A549 (cell line): Measurements from ENCODE around the gene PTPN12. TPM values are rescaled to one million over a fixed set of nuclear protein-coding genes. Genes with fewer than 3 reads are reported as not detected.

Experiments used
- ATAC-seq, 2 experiments: fragments of 200-7000 bp in 1 of 2; fragments of >200 bp in 1 of 2; cut with Nextera tagmentation in 1 of 2; cut with Tn5 transposase in 1 of 2; 3 replicates each; pipeline versions ENCODE4 v1.8.0 to v1.9.1; 2018 to 2020; ENCODE audit warnings: mild to moderate bottlenecking in 1 of 2, moderate library complexity in 1 of 2
- CTCF ChIA-PET: fragments of 300-600 bp; sonication (Branson Sonifier 250); formaldehyde crosslinking; extraction: SDS; loops from one replicate; lab custom pipeline; 2021; ENCODE audit warnings: antibody characterized with exemption, inconsistent platforms; lab: Yijun Ruan, JAX
- POLR2A ChIA-PET: fragments of 350-600 bp; formaldehyde crosslinking; extraction: SDS; loops from one replicate; lab custom pipeline; 2021; ENCODE audit warnings: antibody characterized with exemption, inconsistent platforms; lab: Yijun Ruan, JAX
- DNase-seq, 2 experiments: peaks; one replicate each; pipeline versions ENCODE4 v3.0.0 to v3.0.0-alpha.2; 2011 to 2016; ENCODE audit warnings: low read depth in 1 of 2, low spot score in 1 of 2
- FAIRE-seq: peaks from 2 replicates; lab custom pipeline; 2011; peaks lifted over from hg19 to GRCh38; lab: Jason Lieb, UNC
- H3K27ac ChIP-seq, 2 experiments: fragments of >200 bp; sonication (Bioruptor Twin); formaldehyde crosslinking; 3 replicates each; pipeline ENCODE4 v1.5.1; 2016 to 2017
- H3K4me1 ChIP-seq: fragments of >200 bp; sonication (Bioruptor Twin); formaldehyde crosslinking; 3 replicates; pipeline ENCODE4 v1.6.1; 2016
- H3K4me2 ChIP-seq: fragments of >200 bp; sonication (Bioruptor Twin); formaldehyde crosslinking; 3 replicates; pipeline ENCODE4 v1.6.1; 2016
- H3K4me3 ChIP-seq: fragments of >200 bp; sonication (Bioruptor Twin); formaldehyde crosslinking; 3 replicates; pipeline ENCODE4 v1.5.1; 2016
- H3K9me3 ChIP-seq: fragments of >200 bp; sonication (Bioruptor Twin); formaldehyde crosslinking; 3 replicates; pipeline ENCODE4 v1.6.1; 2016
- CBX2 ChIP-seq: fragments of 200-600 bp; sonication (generic); IDR thresholded peaks from 2 replicates; pipeline ENCODE4 v1.6.1; 2016; ENCODE audit warnings: low read depth, mild to moderate bottlenecking, borderline replicate concordance
- CBX8 ChIP-seq: fragments of 200-600 bp; sonication (generic); IDR thresholded peaks from 2 replicates; pipeline ENCODE4 v1.6.1; 2016
- CEBPB ChIP-seq, 2 experiments: fragments of >200 bp in 1 of 2; sonication (Bioruptor Twin) in 1 of 2; formaldehyde crosslinking in 1 of 2; IDR thresholded peaks; 2 replicates each; pipeline ENCODE4 v1.6.1; 2012 to 2016
- EHF ChIP-seq: fragments of 250-450 bp; sonication (Bioruptor Pico); IDR thresholded peaks from 2 replicates; pipeline ENCODE4 v1.5.0; 2020; ENCODE audit warnings: mild to moderate bottlenecking
- EHMT2 ChIP-seq: fragments of 200-600 bp; sonication (generic); IDR thresholded peaks from 2 replicates; pipeline ENCODE4 v1.6.1; 2016; ENCODE audit warnings: antibody characterized with exemption, low read depth, mild to moderate bottlenecking, moderate library complexity
- ESRRA ChIP-seq: fragments of 150-350 bp; IDR thresholded peaks from 2 replicates; pipeline ENCODE4 v1.6.1; 2014; ENCODE audit warnings: mild to moderate bottlenecking, low read length, borderline replicate concordance
- FOSB ChIP-seq: fragments of 250-450 bp; sonication (Bioruptor Pico); IDR thresholded peaks from 2 replicates; pipeline ENCODE4 v1.5.0; 2020; ENCODE audit warnings: mild to moderate bottlenecking, moderate library complexity
- HEYL ChIP-seq: fragments of 250-450 bp; sonication (Bioruptor Pico); IDR thresholded peaks from 2 replicates; pipeline ENCODE4 v1.8.0; 2021; ENCODE audit warnings: mild to moderate bottlenecking, moderate library complexity
- KDM1A ChIP-seq: fragments of 200-600 bp; sonication (generic); IDR thresholded peaks from 2 replicates; pipeline ENCODE4 v1.6.1; 2016; ENCODE audit warnings: low read depth, mild to moderate bottlenecking
- KDM5A ChIP-seq: fragments of 200-600 bp; sonication (generic); IDR thresholded peaks from 2 replicates; pipeline ENCODE4 v1.6.1; 2016; ENCODE audit warnings: antibody characterized with exemption, mild to moderate bottlenecking
- MAFK ChIP-seq: fragments of 450-650 bp; IDR thresholded peaks from 2 replicates; pipeline ENCODE4 v1.6.1; 2014; ENCODE audit not compliant: partially characterized antibody
- MAZ ChIP-seq: fragments of 150-350 bp; IDR thresholded peaks from 2 replicates; pipeline ENCODE4 v1.6.1; 2014; ENCODE audit warnings: antibody characterized with exemption, low read depth, low read length, borderline replicate concordance
- MYC ChIP-seq: IDR thresholded peaks from 2 replicates; pipeline ENCODE4 v1.6.1; 2012; ENCODE audit warnings: mild to moderate bottlenecking, inconsistent platforms, low read length, improper control_type of control experiment, borderline replicate concordance
- NFE2L2 ChIP-seq: fragments of 150-350 bp; conservative IDR thresholded peaks from 2 replicates; pipeline ENCODE4 v1.6.1; 2014; ENCODE audit warnings: low read length
- NR3C1 ChIP-seq: fragments of >200 bp; sonication (Bioruptor Twin); formaldehyde crosslinking; IDR thresholded peaks from 3 replicates; pipeline ENCODE4 v1.6.1; 2017
- PHF8 ChIP-seq: fragments of 200-600 bp; sonication (generic); IDR thresholded peaks from 2 replicates; pipeline ENCODE4 v1.6.1; 2016; ENCODE audit warnings: low read depth, mild to moderate bottlenecking, antibody characterized with exemption, moderate library complexity, borderline replicate concordance
- RAD21 ChIP-seq, 2 experiments: fragments of >200 bp in 1 of 2; sonication (Bioruptor Twin) in 1 of 2; formaldehyde crosslinking in 1 of 2; IDR thresholded peaks in 1 of 2; conservative IDR thresholded peaks in 1 of 2; 2 replicates in 1 of 2; 3 replicates in 1 of 2; pipeline ENCODE4 v1.6.1; 2012 to 2018; ENCODE audit warnings: inconsistent platforms in 1 of 2
- RCOR1 ChIP-seq: fragments of 150-350 bp; IDR thresholded peaks from 2 replicates; pipeline ENCODE4 v1.6.1; 2014; ENCODE audit warnings: antibody characterized with exemption, low read length, low read depth
- RFX5 ChIP-seq: fragments of 450-650 bp; IDR thresholded peaks from 2 replicates; pipeline ENCODE4 v1.7.1; 2014; ENCODE audit warnings: antibody characterized with exemption, mild to moderate bottlenecking, moderate library complexity
- RNF2 ChIP-seq: fragments of 200-600 bp; sonication (generic); IDR thresholded peaks from 2 replicates; pipeline ENCODE4 v1.6.1; 2016; ENCODE audit warnings: low read depth, mild to moderate bottlenecking, antibody characterized with exemption, moderate library complexity, borderline replicate concordance
- SMC3 ChIP-seq: fragments of >200 bp; sonication (Bioruptor Twin); formaldehyde crosslinking; IDR thresholded peaks from 3 replicates; pipeline ENCODE4 v1.6.1; 2018; ENCODE audit warnings: inconsistent platforms
- SREBF2 ChIP-seq: fragments of 450-650 bp; IDR thresholded peaks from 2 replicates; pipeline ENCODE4 v1.6.1; 2014; ENCODE audit warnings: mild to moderate bottlenecking, moderate library complexity
- ZC3H11A ChIP-seq: fragments of 450-650 bp; IDR thresholded peaks from 2 replicates; pipeline ENCODE4 v1.6.1; 2014; ENCODE audit warnings: antibody characterized with exemption, mild to moderate bottlenecking
- ZNF302 ChIP-seq: fragments of 250-450 bp; sonication (Bioruptor Pico); IDR thresholded peaks from 2 replicates; pipeline ENCODE4 v1.9.0; 2021; ENCODE audit warnings: inconsistent platforms, mild to moderate bottlenecking, moderate library complexity
- ZSCAN20 ChIP-seq: fragments of 250-450 bp; sonication (Bioruptor Pico); IDR thresholded peaks from 2 replicates; pipeline ENCODE4 v1.8.0; 2022; ENCODE audit warnings: mild to moderate bottlenecking, moderate library complexity
- WGBS: methylation state at CpG from one replicate; pipeline ENCODE4 v1.1.6; 2017; ENCODE audit errors: missing lambda C conversion rate; 5-methylcytosine and 5-hydroxymethylcytosine counted together
- polyA plus RNA-seq, 4 experiments: library from polyadenylated mRNA; depleted of rRNA in 3 of 4; stranded (reverse); fragments of >200 nt; fragmentation: RNase III in 1 of 4; extraction: RNeasy Plus Mini Kit Qiagen cat#74134 plus additional on column Dnase treatment in 1 of 4; gene quantifications; 2 replicates in 3 of 4; 3 replicates in 1 of 4; pipeline ENCODE4 v1.2.3, GENCODE V29; 2011 to 2017
- TF ChIP-seq, protein P1 (sequence below): fragments of 150-350 bp; IDR thresholded peaks from 2 replicates; pipeline ENCODE4 v1.6.1; 2014; ENCODE audit warnings: low read depth, mild to moderate bottlenecking, low read length
- TF ChIP-seq, protein P2 (sequence below): IDR thresholded peaks from 2 replicates; pipeline ENCODE4 v1.6.1; 2012

PTPN12 gene
- polyA plus RNA-seq, 2 of the 4 experiments (the other 2 are of a cell fraction), result 76.3 to 105 TPM

DNA sequence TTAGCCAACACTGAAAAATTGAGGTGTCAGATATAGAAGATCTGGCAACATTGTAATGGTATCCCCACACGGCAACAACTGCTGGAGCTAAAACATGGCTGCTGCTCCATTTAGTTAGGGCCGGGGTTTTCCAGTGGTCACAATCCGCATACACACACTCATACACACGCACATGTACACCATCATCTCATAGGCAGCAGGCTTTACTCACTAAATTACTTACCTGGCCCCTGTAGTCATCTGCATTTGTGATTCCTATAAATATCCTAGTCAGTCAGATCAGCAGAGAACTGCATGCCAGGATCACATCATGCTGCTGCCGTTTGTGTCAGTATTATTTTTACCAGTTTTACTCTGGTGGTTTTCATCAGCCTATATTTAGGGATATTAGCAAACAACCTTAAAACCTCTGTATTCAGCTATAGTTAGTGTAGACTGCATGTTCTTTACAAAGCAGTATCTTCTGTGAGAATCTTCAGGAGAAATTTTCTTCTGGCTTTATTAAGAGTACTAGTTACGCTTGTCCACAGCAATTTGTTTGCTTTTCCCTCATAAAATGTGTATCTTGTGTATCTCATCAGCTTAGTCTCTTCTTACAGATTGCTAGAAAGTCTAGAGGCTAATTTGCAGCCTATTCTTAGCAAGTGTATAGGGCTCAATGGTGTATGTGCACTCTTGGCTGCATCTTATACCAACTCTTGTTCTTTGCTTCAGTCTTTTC is 38.3 kb upstream of the PTPN12 start:
- peaks cover 22% of the 10 kb centered on the region for H3K4me1 ChIP-seq
- no peak for TF ChIP-seq RNF2
- TF ChIP-seq KDM1A, result no peak
- no peak for TF ChIP-seq MYC
- no peak for TF ChIP-seq ZC3H11A
- no peak for TF ChIP-seq CBX8
- POLR2A ChIA-PET, result no interaction called here
- CTCF ChIA-PET, result interaction anchor here (1.4 kb wide), 1 partner anchor 59 kb away, joined by 3 read pairs; no protein-coding TSS in a partner anchor
- H3K4me3 ChIP-seq, result no peak overlapping the region
- ATAC-seq (peak; percentile 34 to 63; a peak in 4 of 6 replicates), DNase-seq (no peak), FAIRE-seq (no peak)
- H3K9me3 ChIP-seq, result peaks cover 14% of the 10 kb centered on the region; the same call in 2 of the 3 replicates
- peak overlapping the region; percentile 17 to 63; a peak in 5 of 6 replicates for H3K27ac ChIP-seq
- H3K4me2 ChIP-seq, result peak overlapping the region; percentile 52
- WGBS, result 60% methylated on average over 6 of the region's 6 CpGs

DNA sequence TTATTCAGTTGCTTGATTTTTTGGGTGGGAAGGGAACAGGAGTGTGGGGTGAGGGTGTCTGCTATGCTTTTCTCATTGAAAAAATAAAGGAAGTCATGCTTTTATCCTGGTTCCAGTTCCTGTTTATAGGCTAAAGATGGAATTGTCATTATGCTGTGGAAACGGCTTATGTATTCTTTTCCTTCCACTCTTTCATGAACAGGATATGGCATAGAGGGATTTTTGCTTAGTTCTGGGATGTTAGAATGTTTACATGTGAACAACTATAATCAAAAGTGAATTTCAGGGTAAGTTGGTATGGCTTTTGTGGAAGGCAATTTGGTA is 35.9 kb upstream of the PTPN12 start:
- no peak for DNase-seq
- H3K4me2 ChIP-seq, result peak overlapping the region; percentile 4; the same call in 2 of the 3 replicates
- CTCF ChIA-PET, result no interaction called here

DNA sequence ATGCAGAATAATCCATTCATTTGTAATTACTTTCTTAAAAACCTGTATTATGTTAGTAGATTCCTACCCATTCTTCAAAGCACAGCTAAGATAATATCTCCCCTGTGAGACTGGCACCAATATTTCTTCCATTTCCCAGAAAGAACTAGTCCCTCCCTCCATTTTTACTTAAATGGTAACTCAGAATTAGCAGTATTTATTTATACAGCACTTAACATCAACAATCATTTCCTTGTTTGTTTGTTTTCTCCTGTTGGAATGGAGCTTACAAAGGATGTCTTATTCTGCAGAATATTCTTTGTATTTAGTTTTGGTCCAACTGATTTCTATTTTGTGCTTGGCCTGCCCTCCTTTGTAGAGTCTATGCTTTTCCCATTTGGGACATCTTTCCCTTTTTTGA is 32.1 kb upstream of the PTPN12 start:
- FAIRE-seq, result no peak
- POLR2A ChIA-PET, result no interaction called here

More for the DNA sequence above, 35.9 kb upstream of the PTPN12 start:
- POLR2A ChIA-PET, result no interaction called here
- 54% methylated on average over 1 of the region's 1 CpG for WGBS
- H3K27ac ChIP-seq, result no peak overlapping the region
- H3K9me3 ChIP-seq, result no peaks in the 10 kb centered on the region
- TF ChIP-seq RCOR1, result no peak
- TF ChIP-seq CEBPB (IDR thresholded peaks at IDR 0.05), result no peak
- no peak for TF ChIP-seq EHMT2
- TF ChIP-seq KDM1A, result no peak
- TF ChIP-seq CBX2, result no peak
- no peak for TF ChIP-seq MAFK
- TF ChIP-seq KDM5A, result no peak
- no peak for TF ChIP-seq NR3C1
- TF ChIP-seq, protein P1, sequence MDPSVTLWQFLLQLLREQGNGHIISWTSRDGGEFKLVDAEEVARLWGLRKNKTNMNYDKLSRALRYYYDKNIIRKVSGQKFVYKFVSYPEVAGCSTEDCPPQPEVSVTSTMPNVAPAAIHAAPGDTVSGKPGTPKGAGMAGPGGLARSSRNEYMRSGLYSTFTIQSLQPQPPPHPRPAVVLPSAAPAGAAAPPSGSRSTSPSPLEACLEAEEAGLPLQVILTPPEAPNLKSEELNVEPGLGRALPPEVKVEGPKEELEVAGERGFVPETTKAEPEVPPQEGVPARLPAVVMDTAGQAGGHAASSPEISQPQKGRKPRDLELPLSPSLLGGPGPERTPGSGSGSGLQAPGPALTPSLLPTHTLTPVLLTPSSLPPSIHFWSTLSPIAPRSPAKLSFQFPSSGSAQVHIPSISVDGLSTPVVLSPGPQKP, result no peak
- TF ChIP-seq ZNF302 (CRISPR knock-in tag), result no peak
- no peak for TF ChIP-seq SREBF2
- TF ChIP-seq MAZ, result no peak
- no peak for TF ChIP-seq RAD21 (conservative IDR thresholded peaks at IDR 0.05 in 1 of 2, IDR thresholded peaks at IDR 0.05 in 1 of 2)
- TF ChIP-seq ZSCAN20 (CRISPR knock-in tag), result no peak
- TF ChIP-seq FOSB, result no peak
- no peak for TF ChIP-seq SMC3
- TF ChIP-seq HEYL (CRISPR knock-in tag), result no peak
- FAIRE-seq (no peak), ATAC-seq (no peak)
- H3K4me1 ChIP-seq, result peaks cover 22% of the 10 kb centered on the region
- H3K4me3 ChIP-seq, result no peak overlapping the region

More for the DNA sequence above, 32.1 kb upstream of the PTPN12 start:
- Histone ChIP-seq H3K9me3 (0 out of 3 replicates have a peak, but pooled peaks cover 3% of the 10 kb centered on the region), H3K4me1 (peaks cover 10% of the 10 kb centered on the region), H3K4me2 (no peak overlapping the region), H3K4me3 (no peak overlapping the region), H3K27ac (no peak overlapping the region)
- TF ChIP-seq MAFK (no peak), KDM5A (no peak), NR3C1 (no peak), RCOR1 (no peak), RNF2 (no peak), NFE2L2 (no peak), CEBPB (IDR thresholded peaks at IDR 0.05) (no peak), EHF (CRISPR knock-in tag) (no peak), SMC3 (no peak), MYC (no peak), FOSB (no peak), RFX5 (no peak), PHF8 (no peak), ESRRA (no peak), CBX8 (no peak), SREBF2 (no peak)
- TF ChIP-seq, protein P2, sequence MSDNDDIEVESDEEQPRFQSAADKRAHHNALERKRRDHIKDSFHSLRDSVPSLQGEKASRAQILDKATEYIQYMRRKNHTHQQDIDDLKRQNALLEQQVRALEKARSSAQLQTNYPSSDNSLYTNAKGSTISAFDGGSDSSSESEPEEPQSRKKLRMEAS, result no peak
- DNase-seq (no peak), ATAC-seq (no peak)
- CTCF ChIA-PET, result interaction anchor here (1.1 kb wide), 1 partner anchor 34 kb away, joined by 5 read pairs; no protein-coding TSS in a partner anchor
